Epithelial cell of prostate (primary cell): Measurements from ENCODE around the gene ATF6.

Experiments used
- DNase-seq: peaks from one replicate; pipeline ENCODE4 v3.0.0-alpha.2; 2011; ENCODE audit warnings: low read depth, low spot score
- H3K27ac ChIP-seq: fragments of 450-650 bp; 2 replicates; pipeline ENCODE4 v1.5.1; 2017; ENCODE audit warnings: mild to moderate bottlenecking

The ATF6 gene

DNA sequence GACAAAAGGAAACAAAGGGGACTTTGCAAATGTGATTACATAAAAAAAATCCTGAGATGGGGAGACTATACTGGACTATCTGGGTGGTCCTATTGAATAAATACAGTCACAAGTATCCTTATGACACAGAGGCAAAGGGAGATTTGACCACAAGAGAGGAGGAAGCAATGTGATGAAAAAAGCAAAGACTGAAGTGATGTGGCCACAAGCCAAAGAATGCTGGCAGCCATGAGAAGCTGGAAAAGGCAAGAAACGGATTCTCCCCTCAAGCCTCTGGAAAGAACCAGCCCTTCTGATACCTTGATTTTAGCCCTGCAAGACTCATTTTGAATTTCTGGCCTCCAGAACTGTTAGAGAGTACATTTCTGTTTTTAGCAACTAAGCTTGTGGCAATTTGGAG lies 221.2 kb downstream of the ATF6 start:
- DNase-seq: no peak
- H3K27ac ChIP-seq: no peak overlapping the region

DNA sequence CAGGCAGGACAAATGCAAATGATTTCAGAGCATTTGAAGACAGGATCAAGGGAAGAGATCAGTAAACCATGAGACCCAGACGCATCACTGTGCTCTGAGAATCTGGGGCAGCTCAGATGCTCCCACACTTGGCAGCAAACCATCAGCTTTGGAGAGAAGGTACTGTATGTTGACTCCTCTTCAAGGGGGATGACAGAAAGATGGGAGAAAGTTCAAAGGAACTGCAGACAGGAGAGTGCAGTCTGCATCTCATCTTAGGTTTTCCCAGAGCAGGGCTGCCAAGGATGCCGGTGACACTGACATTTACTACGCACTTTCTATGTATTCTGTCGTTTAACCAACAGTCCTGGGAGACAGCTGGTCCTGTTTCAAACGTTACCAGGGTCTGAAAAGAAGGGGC lies 221.8 kb downstream of the ATF6 start:
- no peak overlapping the region for H3K27ac ChIP-seq
- no peak for DNase-seq

DNA sequence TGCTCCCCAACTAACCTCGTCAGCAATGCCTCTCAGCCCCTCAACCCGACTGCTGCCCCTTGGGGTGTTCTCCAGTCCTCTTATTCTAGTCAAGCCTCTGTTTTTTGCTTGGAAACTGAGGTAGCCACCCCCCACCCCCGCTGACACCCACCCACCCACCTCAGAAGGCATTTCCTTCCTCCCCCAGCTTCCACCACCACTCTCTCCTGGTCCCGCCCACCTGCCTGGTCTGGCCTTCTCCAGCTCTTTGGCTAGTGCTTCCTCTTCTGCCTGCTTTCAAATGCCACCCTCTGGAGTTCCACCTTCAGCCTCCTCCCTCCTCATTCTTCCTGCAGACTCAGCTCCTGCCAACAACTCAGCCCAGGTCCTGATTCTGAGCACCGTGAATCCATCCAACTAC lies 222.3 kb downstream of the ATF6 start:
- no peak for DNase-seq
- H3K27ac ChIP-seq: no peak overlapping the region

DNA sequence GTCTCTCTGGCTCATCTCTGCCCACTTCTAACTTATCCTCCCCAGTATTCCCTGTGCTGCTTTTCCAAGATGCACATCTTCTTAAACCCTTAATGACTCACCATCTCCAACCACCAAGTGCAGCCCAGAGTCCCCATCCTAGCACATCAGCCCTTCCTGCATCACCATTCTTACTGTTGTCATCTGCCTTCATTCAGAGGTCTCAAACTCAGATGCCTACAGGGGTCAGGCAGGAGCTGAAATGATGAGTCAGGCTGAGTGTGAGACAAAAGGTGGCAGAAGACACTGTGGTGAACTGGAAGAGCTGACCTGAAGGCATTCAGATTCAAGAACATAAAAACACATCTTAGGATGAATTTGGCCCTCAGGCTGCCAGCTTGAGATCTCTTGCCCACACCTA lies 223.0 kb downstream of the ATF6 start:
- no peak overlapping the region for H3K27ac ChIP-seq

DNA sequence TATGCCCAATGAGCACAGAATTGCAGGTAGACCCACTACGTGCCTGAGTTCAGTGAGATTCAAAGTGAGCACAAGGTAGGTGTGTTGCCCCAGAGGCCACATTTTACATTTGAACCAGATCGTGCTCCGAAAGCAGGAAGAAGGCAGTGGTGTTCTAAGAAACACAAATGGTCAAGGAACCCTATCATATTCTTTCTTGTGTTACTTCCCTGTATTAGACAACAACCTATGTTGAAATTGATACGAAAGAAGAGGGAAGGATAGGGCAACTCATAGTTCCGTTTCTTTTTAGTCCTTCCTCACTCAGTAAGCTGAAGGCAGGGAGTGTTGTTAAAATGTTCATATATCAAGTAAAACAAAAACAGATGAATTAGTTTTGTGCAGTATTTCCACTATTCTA lies 223.7 kb downstream of the ATF6 start:
- no peak overlapping the region for H3K27ac ChIP-seq
- DNase-seq: no peak

More for the DNA sequence above, 223.0 kb downstream of the ATF6 start:
- DNase-seq: no peak

DNA sequence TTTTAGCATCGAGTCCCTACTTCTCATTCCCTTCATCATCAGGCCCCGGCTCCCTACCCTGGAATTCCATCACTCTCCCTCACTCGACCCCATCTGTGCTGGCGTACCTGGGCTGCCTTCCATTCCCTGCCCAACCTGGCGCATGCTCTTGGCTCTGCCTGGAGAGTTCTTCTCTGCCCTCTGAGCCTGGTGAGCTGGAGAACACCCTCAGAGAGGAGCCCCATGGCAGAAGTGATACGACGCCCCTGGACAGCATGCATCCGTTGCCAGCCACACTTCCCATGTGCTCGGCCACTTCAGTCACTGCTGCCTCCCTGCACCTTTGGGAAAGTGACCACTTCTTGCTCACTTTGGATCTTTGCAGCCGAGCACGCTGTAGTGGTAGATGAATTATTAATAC lies 227.5 kb downstream of the ATF6 start:
- H3K27ac ChIP-seq: no peak overlapping the region
- no peak for DNase-seq

DNA sequence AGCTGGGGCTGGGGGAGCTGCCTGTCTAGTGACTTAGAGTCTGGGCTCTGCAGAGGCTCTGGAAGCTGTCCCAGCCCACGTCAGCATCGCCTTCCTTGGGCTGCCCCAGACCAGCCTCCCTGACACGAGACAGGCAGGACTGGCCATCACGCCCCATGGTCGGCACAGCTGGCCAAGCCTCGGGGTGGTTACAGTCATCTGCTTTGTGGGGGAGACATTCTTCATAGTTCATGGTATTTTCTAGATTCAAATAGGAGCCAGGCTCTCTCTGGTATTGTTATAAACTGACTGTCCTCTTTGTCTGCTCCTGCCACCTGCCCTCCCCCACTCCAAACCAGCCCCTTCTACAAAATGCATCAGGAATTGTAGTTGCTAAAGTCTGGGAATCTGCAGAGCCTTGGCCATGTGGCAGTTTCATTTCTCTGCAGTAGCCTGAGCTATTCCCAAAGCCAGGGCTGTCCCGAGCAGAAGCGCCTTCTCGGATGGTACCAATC lies 228.1 kb downstream of the ATF6 start:
- DNase-seq: no peak

DNA sequence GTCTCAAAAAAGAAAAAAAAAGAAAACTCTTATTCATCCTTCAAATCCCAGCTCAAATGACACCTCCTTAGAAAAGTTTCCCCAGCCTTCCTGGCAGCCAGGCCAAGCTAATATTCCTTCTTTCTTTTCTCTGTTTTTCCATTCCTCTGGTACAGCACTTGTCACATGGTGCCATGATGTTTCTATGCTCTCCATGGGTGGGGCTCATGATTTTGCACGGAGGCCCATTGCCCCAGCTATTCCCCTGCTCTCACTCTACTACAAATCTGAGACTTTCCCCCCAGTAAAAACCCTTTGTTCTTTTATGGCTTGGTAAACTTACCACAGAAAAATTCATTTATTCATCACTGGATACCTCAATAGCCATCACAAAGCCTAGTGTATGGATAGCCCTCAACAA lies 231.0 kb downstream of the ATF6 start:
- no peak overlapping the region for H3K27ac ChIP-seq
- DNase-seq: no peak

More for the DNA sequence above, 228.1 kb downstream of the ATF6 start:
- no peak overlapping the region for H3K27ac ChIP-seq

DNA sequence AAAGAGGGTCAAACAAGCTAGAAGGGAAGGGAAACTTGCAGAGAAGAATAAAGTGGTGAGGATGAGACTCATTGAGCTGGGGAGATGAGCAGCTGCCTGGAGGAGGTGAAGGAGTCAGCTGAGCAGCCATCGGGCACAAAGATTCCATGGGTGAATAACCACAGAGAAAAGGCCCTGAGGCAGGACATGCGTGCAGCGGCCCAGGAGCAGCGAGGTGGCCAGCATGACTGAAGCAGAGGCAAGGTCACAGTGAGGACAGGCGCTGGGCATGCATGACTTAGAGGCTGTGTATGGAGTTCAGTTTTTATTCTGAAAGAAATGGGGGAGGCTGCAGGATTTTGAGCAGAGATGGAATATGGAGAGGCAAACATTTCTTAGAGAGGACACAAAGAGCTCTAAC lies 232.7 kb downstream of the ATF6 start:
- no peak for DNase-seq
- H3K27ac ChIP-seq: no peak overlapping the region

DNA sequence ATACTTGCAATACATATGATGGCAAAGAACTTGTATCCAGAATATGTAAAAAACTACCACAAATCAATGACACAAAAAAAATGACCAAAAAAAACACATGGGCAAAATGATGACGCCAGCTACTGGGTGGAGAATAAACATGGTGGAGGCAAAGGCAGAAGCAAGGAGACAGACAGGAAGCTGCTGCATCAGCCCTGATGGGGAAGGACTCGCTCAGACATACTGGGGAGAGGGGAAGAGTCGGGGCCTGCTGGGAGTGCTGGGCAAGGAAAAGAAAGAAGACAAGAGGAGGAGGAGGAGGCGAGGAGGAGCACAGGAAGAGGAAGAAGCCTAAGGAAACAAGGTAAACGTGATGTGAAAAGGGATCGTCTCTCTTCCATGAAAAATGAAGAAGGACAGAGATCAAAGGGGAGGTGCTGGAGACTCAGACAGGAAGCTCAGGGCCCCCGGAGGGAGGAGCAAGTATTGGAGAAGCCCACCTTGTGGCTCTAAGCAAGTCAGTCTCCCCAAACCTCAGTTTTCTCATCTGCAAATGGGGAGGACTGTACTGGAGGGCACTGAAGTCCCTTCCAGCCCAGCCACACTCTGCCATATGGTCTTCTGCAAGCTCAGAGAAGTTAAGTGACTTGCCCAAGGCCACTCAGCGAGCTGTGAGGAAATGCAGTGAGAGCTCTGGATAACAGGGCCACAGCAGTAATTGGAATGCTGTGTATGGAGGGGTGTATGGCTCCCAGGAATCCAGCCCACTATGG lies 233.4 kb downstream of the ATF6 start:
- DNase-seq: no peak

DNA sequence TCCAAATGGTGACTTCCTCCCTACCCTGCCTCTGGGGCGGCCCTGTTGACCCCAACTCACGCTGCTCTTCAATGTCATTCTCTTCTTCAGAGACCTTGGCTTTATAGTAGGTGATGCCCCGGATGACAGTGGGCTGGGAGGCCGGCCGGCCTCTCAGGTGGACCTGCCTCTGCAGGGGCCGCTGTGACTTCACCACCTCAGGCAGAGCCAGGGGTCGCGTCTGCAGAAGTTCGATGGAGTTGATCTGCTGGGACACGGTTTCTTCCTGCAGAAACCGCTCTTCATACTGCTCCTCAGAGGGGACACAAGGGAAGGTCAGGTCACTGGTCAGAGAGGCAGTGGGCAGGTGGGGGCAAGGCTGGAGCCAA lies 233.9 kb downstream of the ATF6 start:
- H3K27ac ChIP-seq: no peak overlapping the region
- DNase-seq: no peak

More for the DNA sequence above, 233.4 kb downstream of the ATF6 start:
- H3K27ac ChIP-seq: no peak overlapping the region

DNA sequence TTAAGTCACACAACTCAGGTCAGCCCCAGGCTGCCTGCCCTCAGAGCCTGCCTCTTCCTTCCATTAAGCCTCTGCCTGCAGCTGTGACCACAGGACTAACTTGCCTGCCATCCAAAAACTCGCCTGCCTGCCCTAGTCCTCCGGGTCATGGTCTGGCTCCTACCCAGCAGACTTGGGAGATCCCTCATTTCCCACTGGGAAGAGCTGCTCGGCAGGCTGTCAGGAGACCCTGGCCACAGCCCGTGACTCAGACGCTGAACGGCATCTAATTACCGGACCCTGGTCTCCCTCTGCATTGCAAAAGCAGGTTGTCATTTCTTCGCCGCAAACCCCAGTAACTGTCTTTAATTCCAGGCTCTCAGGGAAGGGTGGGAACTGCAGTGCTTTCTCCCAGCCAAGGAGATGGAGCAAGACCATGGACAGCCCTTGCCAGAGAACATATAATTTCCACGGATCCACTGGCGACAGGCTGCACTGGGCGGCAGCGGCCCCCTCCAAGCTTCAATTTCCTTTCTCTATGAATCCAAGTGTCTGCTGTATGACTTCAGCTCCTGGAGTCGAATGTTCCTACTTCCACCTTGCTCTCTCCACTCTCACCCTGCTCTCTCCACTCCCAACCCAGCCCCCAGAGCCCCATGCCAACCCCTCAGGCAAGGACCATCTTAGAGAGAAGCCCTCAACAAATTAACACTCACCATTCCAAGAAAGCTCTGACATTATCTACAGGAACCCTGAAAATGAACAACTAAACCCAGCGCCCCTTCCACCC lies 237.1 kb downstream of the ATF6 start:
- no peak for DNase-seq
- H3K27ac ChIP-seq: no peak overlapping the region

DNA sequence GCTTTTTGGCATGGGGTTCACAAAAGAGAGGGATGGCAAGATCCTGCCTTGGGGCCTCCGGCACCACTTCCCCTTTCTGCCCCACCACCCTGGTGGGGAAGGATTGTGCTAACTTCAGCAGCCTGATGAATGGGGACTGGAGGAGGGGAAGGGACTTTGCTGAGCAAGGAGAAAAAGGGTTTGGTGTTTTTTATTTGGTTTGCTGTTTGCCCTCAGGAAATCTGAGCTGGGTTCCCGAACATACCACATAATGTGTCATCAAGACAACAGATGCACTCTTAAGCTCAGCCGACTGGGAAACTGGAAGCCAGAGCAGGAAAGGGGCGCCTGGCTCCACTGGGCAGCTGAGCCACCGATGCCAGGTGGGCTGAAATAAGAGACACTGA lies 237.7 kb downstream of the ATF6 start:
- peak; percentile 29 for DNase-seq

DNA sequence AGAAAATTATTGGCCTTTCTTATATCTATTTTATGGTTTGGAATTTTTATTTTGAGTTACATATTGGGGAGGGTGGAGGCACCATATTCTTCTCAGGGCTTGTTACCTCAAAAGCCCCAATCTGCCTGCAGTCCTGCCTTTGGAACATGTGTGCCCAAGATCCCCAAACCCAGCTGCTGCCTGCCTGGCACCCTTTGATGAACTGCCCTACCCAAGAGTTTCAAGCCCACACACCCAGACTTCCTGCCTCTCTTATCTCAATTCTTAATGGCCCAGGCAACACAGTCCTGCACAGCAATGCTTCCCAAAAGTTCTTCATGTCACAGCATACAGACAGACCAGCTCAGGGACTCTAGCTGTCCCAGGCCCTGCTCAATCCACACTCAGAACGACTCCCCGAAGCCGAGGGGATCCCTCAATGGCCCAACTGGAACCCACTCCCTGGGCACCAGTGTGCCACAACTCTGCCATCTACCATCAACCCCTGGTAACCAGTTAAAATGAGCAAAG lies 238.4 kb downstream of the ATF6 start:
- no peak overlapping the region for H3K27ac ChIP-seq
- DNase-seq: no peak

More for the DNA sequence above, 237.7 kb downstream of the ATF6 start:
- no peak overlapping the region for H3K27ac ChIP-seq

DNA sequence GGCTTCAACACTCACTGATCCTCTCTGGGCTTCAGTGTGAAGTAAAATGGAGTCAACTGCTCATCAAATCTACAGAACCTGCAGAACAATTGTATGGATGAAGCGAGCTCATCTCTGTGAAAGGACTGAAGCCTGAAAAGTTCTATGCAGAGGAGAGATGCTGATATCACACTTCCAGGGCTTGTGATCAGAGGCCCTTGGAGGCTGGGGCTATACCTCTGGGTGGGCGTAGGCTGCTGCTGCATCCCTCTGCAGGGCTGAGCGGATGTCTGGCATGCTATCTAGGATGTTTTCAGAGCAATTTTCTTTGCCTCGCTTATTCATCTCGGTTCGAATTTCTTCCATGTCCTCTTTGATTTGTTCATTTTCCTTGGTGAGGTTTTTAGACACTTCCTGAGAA lies 240.0 kb downstream of the ATF6 start:
- no peak overlapping the region for H3K27ac ChIP-seq
- no peak for DNase-seq

DNA sequence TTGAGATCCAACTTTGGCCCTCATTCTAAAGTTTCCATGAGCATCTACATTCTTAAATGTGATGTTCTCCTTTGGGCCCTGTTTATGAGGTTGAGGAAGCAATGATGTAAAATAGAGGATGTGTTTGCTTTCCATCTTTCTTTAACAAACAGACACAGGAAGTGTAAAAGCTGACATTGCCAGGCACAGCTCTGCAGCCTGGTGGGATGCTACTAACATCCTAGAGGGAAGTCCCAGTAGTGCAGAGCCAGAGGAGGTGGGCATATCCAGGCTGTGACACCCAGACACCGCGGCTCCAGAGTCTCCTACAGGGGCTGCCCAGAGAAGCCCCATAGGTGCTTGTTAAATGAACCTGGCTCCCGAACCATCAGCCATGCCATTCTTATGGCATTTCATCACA lies 241.3 kb downstream of the ATF6 start:
- H3K27ac ChIP-seq: no peak overlapping the region
- DNase-seq: no peak

DNA sequence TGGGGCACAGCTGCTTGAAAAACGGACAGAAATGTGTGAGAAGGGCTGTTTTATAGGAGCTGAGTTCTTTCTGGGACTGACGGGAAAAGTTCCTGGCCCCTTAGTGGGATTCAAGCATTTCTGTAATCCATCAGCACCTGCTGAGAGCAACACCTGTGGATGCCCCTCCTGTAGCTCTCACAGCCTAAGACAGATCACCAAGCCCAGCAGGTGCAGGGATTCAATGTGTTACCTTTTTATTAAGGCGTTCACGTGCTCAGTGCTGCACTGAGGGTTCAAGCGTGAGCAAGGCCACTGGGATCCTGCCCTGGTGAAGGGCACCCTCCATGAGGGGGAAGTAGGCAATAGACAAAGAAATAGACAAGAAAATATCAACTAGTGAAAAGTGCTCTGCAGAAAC lies 242.7 kb downstream of the ATF6 start:
- DNase-seq: no peak
- no peak overlapping the region for H3K27ac ChIP-seq

DNA sequence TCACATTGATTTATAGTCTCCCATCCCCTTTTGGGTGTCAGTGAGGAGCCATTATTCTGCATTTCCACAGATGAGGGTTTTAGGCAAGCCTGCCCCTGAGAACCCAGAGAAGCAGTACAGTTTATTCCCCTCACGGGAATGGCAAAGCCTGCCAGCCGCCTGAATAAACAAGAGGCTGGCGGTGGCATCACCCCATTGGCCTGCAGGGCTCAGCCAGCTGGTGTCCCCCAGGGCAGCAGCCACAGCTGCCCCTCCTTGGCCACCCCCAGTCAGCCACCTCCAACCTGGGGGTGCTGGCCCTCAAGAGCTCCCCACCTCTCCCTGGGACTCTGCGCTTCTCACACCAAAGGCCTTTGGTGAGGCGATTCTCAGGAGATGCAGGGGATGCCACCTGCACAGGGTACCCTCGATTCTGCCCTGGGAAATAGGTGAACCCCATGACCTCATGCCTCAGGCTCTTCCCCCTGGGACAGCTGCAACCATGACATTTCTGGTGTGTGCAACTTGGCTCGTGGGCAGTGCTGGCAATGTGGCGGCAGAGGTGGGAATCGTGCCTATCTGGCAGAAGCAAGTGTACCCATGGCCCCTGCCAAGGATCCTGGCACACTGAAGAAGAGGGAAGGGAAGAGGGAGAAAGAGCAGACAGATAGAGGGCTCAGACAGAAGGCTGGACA lies 243.5 kb downstream of the ATF6 start:
- no peak for DNase-seq
- H3K27ac ChIP-seq: no peak overlapping the region

DNA sequence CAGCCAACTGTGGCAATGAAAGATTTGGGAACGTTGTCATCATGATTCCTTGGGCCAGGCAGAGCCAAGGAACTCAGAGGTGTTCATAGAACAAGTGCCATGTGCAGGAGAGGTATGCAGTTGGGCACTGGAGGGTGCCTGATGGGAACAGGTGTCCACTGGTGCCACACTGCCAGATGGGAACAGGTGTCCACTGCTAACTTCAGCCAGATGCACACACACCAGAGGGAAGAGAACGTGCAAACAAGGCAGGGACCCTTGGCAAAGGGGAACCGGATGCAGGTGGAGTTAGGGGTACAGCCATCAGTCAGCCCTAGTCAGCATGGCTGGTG lies 244.0 kb downstream of the ATF6 start:
- no peak for DNase-seq
- H3K27ac ChIP-seq: no peak overlapping the region

DNA sequence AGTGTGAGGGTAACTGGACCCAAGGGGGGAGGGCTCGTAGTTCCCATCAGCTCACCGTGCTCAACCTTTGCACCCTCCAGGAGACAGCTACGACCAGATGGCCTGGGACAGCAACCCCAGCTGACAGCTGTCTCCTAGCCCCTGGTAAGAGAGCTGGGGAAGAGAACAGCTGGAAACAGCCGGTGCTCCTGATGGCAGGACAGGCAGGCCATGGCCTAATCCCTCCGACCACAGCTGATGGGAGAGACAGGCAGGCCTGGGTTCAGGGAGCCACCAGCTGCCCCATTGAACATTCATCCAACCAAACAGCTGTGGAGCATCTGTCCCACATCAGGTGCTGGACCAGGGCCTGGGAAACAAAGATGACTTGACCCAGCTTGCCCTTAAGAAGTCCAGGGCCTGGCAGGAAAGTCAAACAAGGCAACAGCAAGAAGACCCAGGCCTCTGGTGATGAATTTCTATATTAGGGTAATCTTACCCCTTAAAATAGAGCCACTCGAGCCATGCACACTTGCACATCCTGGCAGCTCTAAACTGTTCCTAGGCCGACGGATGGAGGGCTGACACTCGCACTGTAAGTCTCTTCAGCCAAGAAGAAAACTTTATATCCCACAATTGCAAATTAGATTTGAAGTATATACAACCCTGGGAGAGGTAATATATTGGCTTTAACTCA lies 245.4 kb downstream of the ATF6 start:
- no peak for DNase-seq
- H3K27ac ChIP-seq: no peak overlapping the region

DNA sequence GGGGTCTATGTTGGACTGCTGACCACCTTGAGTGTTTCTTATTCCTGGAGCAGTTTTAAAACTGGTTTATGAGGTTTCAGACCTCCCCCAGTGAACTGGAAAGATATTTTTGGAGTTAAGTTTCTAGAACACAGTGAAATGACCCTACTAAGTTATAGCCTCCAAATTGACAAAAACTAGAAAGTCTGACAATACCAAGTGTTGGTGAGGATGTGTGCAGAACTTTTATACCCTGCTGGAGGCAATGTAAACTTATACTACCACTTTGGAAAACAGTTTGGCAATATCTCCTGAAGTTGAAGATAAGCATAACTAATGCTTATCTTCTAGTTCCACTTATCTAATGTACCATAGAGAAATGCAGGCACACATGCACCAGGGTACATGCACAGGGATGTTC lies 247.2 kb downstream of the ATF6 start:
- no peak for DNase-seq
- no peak overlapping the region for H3K27ac ChIP-seq
